DMS 273 (cell line): ENCODE data around the gene FAM222A.
"Not testable (repeated sequence)": the region's sequence is repeated elsewhere in the genome, so short reads cannot be mapped to it uniquely, and the experiment has no call there.

Experiments
- DNase-seq: peaks from one replicate; lab custom pipeline; 2025; ENCODE audit not compliant: unreplicated experiment; lab: John Stamatoyannopoulos, UW

FAM222A gene

GRCh38 chr12:109693653-109694600, 19.7 kb upstream of the FAM222A start:
- no peak for DNase-seq

DNA sequence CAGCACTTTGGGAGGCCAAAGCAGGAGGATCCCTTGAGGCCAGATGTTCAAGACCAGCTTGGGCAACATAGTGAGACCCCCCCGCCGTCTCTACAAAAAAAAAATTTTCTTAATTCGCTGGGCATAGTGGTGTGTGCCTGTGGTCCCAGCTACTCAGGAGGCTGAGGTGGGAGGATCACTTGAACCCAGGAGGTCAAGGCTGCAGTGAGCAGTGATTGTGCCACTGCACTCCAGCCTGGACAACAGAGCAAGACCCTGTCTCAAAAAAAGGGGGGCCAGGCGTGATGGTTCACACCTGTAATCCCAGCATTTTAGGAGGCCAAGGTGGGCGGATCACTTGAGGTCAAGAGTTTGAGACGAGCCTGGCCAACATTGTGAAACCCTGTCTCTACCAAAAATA, 19.0 kb upstream of the FAM222A start:
- not testable (repeated sequence) for DNase-seq

DNA sequence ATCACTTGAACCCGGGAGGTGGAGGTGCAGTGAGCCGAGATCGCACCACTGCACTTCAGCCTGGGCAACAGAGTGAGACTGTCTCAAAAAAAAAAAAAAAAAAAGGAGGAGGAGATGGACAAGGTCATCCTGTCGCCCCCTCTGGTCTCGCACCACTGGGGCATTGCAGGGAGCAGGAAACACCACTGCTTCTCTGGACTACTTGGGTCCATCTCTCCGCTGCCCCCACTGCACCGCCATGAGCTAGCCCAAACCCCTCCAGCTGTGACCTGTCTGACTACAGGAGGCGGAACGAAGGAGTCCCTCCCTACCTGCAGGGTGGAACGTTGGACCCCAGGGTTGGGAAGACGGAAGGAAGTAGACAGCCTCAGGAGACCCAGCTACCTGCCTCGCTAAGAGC, 18.2 kb upstream of the FAM222A start:
- DNase-seq, result no peak

DNA sequence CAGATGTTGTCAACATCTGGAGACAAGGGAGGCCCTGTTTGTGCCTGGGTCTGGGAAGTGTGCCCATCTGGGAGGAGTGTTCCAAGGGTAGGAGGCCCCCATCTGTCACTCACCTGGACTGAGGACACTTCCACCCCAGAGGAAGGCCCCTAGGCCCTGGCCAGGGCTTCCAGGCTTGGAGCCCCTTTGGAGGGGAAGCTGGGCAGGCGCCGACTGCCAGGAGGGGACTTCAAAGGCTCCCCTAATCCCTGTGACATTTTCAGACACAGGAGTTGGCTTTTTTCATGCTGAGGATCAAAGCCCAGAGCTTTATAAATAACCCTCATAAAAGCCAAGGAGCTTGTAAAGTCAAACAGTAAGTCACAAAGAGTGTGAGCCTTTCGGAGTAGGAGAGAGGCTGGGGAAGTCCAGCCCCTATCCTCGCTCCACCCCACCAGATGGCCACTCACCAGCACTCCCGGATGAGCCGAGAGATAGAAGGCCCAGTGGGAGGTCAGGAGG, 17.6 kb upstream of the FAM222A start:
- DNase-seq, result peak; percentile 77

- no peak for DNase-seq
Observed at GRCh38 chr12:109696485-109697269, 16.9 kb upstream of the FAM222A start.

DNA sequence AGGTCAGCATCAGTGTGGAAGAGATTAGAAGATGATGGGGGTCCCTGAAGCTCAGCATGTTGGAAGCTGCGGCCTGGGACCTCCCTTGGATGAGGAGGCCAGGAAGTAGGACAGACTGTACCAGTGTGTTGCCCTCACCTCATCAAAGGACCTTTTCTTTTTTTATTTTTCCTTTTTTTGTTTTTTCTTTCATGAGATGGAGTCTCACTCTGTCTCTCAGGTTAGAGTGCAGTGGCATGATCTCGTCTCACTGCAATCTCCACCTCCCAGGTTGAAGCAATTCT, 16.4 kb upstream of the FAM222A start:
- DNase-seq, result no peak

- no peak for DNase-seq
Observed at GRCh38 chr12:109697877-109698468, 15.7 kb upstream of the FAM222A start.

- DNase-seq, result no peak
Observed at GRCh38 chr12:109698820-109699219, 14.8 kb upstream of the FAM222A start.

DNA sequence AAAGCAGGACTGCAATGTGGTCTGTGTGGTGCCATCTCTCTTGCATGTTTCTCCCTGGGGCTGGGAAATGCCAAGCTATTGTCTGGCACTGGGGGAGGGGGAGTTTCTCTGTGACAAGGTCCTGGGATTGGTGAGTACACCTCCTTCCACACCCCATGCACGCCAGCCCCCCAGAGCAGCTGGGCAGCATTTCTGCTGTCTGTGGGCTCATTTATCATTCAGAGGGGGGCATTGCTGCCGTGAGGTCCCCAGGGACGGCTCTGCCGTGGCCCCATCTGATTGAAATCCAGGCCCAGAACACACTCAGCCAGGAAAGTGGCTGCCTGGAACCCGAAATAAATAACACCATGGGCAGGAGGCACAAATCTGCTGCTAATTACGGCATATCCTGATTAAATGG, 12.6 kb upstream of the FAM222A start:
- peak; percentile 36 for DNase-seq

DNA sequence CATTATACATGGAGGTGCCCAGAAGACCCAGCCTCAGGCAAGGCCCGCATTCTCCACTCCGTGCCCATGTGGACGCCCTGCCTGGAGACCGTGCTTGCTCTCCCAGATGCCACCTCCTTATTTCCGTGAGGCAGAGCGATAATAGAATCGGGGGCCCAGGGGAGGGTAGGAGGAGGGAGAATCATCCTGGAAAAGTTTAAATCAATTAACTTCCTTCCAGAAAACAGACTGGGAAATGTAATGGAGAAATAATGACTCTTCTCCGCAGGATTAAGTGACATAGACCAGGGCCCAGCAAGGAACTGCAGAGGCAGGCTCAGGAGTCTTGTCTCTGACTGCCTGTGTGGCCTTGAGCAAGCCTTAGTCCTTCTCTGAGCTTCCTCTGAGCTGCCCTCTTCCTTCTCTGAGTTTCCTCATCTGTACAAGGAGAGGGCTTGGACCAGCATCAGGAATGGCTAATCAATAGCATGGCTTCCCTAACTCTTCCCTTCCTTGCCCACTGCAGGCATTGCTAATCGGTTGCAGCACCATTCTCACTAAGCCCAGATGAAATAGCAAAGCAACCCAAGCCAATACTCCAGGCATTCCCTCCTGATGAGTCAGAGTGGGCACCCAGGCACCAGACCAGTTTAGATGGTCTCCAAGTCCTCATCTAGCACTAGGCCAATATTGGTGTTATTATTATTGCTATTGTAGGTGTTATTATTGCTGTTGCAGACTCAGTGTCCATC, 11.3 kb upstream of the FAM222A start:
- DNase-seq, result no peak

GRCh38 chr12:109703684-109704083, 9.9 kb upstream of the FAM222A start:
- DNase-seq, result no peak

GRCh38 chr12:109704371-109705098, 9.1 kb upstream of the FAM222A start:
- no peak for DNase-seq

- no peak for DNase-seq
Observed at GRCh38 chr12:109705291-109705690, 8.3 kb upstream of the FAM222A start.

DNA sequence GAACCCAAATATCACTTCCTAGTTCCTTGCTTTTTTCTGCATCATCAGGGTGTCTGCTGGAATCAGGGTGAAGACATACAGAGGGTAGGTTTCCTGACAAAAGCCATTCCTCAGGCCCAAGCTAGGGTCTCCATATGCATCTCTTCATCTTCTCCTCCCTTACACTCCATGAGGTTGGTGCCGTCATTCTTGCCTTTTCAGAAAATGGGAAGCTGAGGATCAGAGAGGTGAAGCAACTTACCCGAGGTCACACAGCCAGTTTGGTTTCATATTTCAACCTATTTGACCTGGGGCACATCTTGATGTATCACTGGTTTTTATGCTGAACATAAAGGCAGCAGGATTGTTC, 7.3 kb upstream of the FAM222A start:
- DNase-seq, result no peak

DNA sequence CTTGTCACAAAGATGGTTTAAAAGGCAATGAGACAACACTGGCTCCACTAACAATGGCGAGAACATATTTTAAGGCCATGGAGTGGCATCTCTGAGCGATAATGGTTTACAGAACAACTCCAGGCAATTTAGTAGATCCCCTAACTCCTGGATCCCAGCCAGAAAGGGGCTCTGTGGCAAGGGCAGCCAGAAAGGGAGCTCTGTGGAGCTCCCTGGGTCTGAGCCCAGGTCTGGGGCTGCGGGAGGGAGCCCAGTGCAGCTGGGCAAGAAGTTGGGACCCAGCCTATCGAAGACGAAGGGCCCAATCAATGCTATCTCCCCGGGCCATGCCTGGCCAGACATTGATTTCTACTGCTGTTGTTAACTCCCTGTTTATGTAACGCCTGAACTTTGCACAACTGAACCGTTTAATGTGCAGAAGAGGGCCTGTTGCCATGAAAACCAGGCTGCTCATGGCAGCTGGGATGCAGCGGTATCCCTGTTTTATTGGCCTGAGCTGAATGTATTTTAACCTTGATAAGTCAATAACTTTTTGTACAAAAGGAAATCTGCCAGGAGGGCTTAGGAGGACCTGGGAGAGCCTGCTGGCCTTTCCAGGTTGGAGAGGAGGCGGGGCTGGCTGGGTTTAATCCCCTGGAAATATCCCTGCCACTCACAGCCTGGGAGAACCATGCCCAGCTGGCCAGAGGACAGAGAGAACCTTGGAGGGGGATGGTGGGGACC, 6.7 kb upstream of the FAM222A start:
- DNase-seq, result peak; percentile 73

GRCh38 chr12:109707470-109707821, 6.2 kb upstream of the FAM222A start:
- no peak for DNase-seq

DNA sequence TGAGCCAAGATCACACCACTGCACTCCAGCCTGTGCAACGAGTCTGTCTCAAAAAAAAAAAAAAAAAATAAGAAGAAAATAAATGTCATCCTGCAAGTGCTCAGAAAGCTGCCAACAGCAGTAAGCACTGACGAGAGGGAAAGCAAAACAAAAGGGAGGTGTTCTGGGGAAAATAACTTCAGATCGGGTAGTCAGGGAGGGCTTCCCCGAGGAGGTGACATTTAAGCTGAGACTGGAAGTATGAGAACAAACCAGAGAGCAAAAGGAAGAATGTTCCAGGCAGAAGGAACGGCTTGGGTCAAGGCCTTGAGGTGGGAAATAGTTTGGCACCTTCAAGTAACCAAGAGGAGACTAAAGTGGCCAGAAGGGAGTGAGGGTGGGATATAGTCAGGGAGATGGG, 4.7 kb upstream of the FAM222A start:
- DNase-seq, result no peak

DNA sequence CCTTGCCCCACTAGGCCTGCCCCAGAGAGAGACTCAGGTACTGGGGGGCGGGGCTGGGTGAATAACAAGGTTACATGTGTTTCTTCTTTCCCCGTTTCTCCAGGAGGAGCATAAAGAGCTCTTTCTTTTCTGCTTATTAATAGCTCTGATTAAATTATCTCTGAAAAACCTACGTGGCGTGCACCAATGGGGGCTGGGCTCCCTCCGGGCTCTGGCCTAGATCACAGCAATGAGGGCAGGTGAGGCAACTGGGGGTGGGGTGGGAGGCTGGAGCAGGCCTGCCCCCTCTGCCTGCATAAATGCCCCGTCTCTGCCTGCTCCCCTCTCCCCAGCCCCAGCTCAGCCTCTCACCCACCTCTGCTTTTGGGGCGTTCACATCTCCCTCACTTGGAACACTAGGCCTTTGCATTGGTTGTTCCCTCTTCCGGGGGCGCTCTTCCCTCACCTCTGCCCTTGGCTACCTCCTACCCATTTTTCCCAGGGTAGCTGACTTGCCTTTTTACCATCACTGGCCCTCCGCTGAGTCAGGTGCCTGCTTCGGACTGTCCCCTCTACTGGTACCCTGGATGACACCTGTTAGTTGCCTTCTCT, 4.1 kb upstream of the FAM222A start:
- DNase-seq, result no peak

DNA sequence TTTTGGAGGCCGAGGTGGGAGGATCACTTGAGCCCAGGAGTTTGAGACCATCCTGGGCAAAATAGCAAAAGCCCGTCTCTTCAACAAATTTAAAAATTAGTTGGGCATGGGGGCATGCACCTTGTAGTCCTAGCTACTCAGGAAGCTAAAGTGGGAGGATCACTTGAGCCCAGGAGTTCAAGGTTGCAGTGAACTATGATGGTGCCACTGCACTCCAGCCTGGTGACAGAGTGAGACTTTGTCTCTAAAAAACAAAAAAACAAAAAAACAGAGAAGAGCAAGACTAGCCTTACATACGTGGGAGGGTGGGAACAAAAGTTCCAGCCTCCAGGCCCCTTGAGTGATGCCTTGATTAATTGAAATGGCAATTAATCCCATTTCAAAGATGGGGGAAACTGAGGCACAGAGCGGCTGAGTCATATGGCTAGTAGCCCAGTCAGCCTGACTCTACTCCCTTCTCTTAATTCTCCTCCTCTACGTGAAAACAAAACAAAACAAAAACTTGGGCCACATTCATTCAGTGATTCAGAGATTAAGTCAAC, 3.3 kb upstream of the FAM222A start:
- no peak for DNase-seq
